NCI-H82 (cell line): ENCODE measurements around the gene CAMSAP1.
A peak's percentile ranks its signal among the peaks of the same experiment; 100 is the strongest.

Experiments
- DNase-seq: peaks from one replicate; lab custom pipeline; 2025; lab: John Stamatoyannopoulos, UW

Gene CAMSAP1

GRCh38 chr9:135792268-135793128 lies 114.8 kb downstream of the CAMSAP1 start:
- DNase-seq, result peak; percentile 29

GRCh38 chr9:135791431-135792267 lies 115.7 kb downstream of the CAMSAP1 start:
- peak; percentile 45 for DNase-seq

- no peak for DNase-seq
These were observed 116.5 kb downstream of the CAMSAP1 start for GRCh38 chr9:135790850-135791249.

GRCh38 chr9:135790356-135790755 lies 117.0 kb downstream of the CAMSAP1 start:
- no peak for DNase-seq

GRCh38 chr9:135789838-135790291 lies 117.5 kb downstream of the CAMSAP1 start:
- DNase-seq, result no peak

GRCh38 chr9:135788576-135789300 lies 118.6 kb downstream of the CAMSAP1 start:
- no peak for DNase-seq

GRCh38 chr9:135787776-135788575 lies 119.4 kb downstream of the CAMSAP1 start:
- no peak for DNase-seq

GRCh38 chr9:135787317-135787716 lies 120.0 kb downstream of the CAMSAP1 start:
- no peak for DNase-seq

GRCh38 chr9:135786146-135786690 lies 121.1 kb downstream of the CAMSAP1 start:
- DNase-seq, result peak; percentile 17

- no peak for DNase-seq
These were observed 122.3 kb downstream of the CAMSAP1 start for GRCh38 chr9:135785013-135785575.

- no peak for DNase-seq
These were observed 123.7 kb downstream of the CAMSAP1 start for GRCh38 chr9:135783540-135784245.

- DNase-seq, result no peak
These were observed 124.4 kb downstream of the CAMSAP1 start for GRCh38 chr9:135782946-135783345.

- DNase-seq, result no peak
These were observed 126.7 kb downstream of the CAMSAP1 start for GRCh38 chr9:135780626-135781025.

GRCh38 chr9:135780086-135780485 lies 127.3 kb downstream of the CAMSAP1 start:
- DNase-seq, result no peak

- no peak for DNase-seq
These were observed 127.8 kb downstream of the CAMSAP1 start for GRCh38 chr9:135779571-135779970.

GRCh38 chr9:135778421-135778820 lies 128.9 kb downstream of the CAMSAP1 start:
- DNase-seq, result no peak

GRCh38 chr9:135777623-135778177 lies 129.6 kb downstream of the CAMSAP1 start:
- no peak for DNase-seq

- DNase-seq, result no peak
These were observed 130.3 kb downstream of the CAMSAP1 start for GRCh38 chr9:135776893-135777622.

- DNase-seq, result no peak
These were observed 131.4 kb downstream of the CAMSAP1 start for GRCh38 chr9:135775911-135776310.
